GM21447 (cell line): ENCODE data around the gene NPLOC4.
"Not testable (repeated sequence)": the region's sequence is repeated elsewhere in the genome, so short reads cannot be mapped to it uniquely, and the experiment has no call there.

Source experiments
- ATAC-seq: cut with Tn5 transposase; IDR thresholded peaks from one replicate; pipeline ENCODE4 v1.9.1; 2021; ENCODE audit not compliant: unreplicated experiment

Gene NPLOC4

DNA sequence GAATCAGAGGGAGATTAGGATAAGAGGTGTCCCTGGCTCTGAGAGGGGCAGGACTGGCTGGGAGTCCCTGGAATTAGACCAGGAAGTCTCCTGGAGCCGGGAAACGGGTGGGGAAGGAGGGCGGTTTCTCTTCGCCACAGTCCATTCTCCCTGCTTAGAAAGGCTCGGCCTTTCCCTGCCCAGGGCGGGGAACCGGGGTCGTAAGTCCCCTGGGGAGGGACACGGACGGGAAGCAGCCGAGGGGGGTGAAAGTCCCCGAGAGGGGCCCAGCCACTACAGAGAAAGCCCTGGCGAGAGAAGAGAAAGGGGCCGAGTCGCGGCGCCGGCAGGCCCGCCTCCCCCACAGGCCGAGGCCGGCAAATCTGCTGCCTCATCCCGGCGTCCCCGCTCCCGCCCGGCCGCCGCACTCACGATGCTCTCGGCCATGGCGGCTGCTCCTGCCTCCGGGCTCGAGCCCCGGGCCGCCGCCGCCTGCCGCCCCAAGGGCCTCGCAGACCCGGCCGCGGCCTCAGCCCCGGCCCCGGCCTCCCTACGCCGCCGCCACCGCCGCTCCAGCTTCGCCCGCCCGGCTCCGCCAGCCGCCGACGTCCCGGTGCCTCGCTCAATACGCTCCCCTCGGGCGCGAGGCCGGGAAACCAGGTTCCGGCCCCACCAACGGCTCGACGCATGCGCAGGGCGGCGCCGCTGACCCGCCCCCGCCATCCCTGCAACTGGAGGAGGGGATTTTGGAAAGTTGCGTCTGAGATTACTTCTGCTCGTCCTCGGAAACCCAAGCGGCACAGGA, at the start of gene NPLOC4, which contains the start of gene TSPAN10:
TSS of gene NPLOC4 (minus strand) at position 608 of the 784 bp plus-strand sequence. CDS start at position 426, 182 bp downstream.
TSS of gene TSPAN10 (plus strand) at position 692 of the 784 bp plus-strand sequence. CDS start 5,217 bp downstream, outside the sequence.
- ATAC-seq: no peak

DNA sequence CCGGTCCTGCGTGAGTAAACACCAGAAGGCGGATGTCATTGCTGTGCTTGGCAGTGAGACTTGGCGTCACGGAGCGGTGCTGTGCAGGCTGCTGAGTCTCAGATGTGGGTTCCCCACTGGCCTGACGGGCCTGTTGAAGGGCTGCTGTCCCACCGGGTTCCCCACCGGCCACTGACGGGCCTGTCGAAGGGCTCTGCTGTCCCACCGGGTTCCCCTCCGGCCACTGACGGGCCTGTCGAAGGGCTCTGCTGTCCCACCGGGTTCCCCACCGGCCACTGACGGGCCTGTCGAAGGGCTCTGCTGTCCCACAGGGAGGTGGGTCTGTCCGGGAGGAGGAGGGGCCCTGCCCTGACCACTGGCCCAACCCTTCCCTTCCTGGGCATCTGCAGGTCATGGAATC, 49.7 kb upstream of the NPLOC4 start:
- ATAC-seq: no peak

DNA sequence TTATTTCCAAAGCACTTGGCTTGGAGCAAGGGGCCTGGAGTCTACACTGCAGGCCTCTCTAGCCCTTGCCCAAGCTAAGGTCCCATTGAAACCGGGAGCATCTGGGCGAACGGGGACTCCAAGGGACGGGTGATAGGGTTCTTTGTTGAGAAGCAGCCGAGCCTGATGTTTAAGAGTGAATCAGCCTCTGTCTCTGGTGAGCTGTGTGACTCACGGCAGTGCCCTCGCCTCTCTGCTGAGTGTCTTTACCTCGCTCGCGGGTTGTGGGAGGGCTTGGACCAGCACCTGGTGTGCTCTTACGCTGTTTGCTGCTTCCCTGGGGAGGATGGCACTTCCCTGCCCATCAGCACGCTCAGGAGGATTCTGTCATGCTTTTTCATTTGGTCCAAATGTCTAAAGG, 48.2 kb upstream of the NPLOC4 start:
- no peak for ATAC-seq

DNA sequence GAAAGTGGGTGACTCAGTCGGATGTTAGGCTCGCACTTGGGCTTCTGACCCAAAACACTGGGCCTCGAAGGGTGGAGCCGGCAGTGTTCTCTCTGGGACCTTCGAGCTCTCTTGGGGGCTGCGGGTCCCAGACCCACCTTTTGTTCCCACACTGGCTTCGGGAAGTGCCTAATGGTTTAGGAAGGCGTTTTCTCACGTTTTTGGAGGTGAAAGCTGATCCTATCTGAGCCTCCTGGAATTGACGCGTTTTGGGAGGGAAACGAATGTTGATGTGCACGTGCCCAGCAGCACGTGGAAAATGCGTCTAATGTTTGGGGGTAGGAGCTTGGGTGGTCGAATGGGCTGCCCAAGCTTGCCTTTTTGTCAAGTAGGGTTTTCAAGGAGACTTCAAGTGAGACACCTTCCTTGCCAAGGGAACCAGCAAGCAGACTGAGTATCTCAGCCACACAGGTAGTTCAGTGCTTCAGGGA, 47.6 kb upstream of the NPLOC4 start:
- no peak for ATAC-seq

DNA sequence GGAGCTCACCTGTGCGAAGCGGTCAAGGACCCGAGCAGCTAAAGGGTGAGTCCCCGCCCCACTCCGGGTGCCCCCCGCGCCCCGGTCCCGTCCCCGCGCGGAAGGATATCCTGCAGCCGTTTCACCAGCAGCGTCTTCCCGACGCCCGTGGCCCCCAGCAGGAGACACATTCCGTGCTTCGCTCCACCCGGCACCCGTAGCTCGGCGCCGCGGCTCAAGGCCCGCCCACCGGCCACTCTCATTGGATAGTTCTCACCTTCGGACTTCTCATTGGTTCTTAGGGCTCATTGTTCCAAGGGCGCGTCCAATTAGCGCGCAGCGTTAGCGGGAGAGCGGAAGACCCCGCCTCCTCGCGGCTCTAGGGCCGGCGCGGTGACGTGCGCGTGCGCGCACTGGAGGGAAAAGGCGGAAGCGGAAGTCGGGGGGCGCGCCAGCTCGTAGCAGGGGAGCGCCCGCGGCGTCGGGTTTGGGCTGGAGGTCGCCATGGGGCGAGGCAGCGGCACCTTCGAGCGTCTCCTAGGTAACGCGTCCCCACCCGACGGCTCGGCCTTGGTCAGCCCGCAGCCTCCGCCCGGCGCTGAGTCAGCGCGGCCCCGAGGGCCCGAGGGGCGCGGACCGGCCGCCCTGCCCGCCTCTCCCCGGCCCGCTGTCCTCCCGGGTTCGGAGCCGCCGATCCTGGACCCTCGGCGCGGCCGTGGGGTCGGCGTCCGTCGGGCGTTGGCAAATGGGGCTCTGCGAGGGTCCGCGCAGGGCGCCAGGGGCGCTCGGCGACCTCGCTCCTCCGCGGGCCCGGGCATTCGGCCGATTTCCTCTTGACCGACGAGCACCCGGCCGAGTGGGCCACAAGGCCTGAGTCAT, 46.9 kb upstream of the NPLOC4 start, which contains the start of the genes ARL16 and HGS:
TSS of gene ARL16 (minus strand) at position 214 of the 858 bp plus-strand sequence. CDS start at position 170, 44 bp downstream.
TSS of gene HGS (plus strand) at position 428 of the 858 bp plus-strand sequence. CDS start at position 484, 56 bp downstream.
- ATAC-seq: peak; percentile 93

DNA sequence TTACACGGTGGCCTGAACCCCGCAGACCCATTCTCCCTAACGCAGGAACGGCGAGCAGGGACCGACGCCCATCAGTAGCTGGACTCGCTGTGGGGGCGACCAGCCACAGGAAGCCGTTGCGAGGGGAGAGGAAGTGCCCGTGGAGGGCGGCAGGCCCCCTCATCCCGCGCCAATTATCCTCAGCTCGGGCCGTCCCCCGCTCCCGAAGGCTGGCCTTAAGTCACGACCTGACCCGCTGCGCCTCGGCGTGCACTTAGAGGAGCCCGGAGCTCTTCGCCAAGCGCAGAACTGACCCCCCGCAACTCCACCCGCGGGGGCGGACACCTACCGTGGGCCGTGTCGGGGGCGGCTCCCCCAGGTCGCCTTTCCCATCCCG, 46.3 kb upstream of the NPLOC4 start:
- ATAC-seq: no peak

DNA sequence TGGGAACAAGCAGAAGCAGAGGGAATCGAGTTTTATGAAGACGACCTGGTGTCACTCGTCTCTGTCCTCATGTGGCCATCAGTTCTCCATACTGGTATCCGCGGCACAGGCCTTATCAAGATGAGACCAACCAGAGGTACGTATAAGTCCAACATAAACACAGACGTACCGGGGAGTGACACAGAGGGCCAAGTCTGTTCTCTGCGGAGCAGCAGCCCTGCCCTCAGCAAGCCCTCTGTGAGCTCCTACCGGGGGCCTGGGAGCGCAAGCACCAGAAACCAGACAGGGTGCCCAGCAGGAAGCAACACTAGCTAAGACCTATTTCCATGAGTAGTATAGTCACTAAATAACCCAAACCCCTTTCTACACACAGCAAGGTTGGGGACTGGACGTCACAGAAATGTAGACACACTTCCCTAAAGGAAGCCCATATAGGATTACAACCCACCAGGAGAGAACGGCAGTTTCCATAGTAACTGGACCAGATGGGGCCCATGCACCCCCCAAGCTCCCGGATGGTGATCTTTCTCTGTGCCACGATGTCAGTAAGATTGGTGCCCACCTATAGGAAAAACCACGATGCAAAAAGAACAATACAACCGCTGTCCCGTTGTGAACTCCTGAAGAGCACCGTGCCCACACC, 45.8 kb upstream of the NPLOC4 start:
- no peak for ATAC-seq

DNA sequence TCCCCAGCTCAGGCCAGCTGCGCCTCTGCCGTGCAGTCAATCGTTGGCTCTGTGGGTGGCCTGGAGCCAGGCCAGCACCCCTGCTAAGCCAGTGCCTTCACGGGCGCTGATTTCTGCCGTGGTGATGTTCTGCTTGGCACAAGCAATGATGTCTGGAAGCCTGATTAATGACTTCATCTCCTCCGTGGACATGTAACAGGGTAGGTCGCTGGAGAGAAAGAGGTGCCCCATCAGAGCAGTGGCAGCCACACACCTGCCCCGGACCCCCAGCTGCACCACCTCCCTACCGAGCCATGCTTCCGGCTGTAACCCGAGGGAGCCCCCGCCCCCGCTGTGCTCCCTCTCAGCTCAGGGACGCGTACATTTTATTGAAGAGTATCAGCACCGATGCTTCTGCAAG, 44.8 kb upstream of the NPLOC4 start:
- ATAC-seq: no peak

DNA sequence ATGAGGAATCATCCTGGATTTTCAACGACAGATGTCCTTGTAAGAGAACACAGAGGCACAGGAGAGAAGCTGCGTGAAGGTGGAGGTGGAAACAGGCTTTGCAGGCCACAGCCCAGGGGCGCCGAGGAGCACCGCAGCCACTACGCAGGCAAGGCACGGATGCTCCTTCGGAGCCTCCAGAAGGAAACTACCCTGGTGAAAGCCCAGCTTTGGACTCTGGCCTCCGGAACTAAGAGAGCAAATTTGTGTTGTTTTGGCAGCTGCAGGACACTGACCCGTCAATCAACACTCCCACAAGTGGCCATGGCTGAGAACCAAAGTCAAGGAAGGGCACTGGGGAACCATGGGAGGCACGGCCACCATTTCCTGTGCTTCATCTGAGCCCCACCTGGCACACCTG, 43.2 kb upstream of the NPLOC4 start:
- ATAC-seq: no peak

DNA sequence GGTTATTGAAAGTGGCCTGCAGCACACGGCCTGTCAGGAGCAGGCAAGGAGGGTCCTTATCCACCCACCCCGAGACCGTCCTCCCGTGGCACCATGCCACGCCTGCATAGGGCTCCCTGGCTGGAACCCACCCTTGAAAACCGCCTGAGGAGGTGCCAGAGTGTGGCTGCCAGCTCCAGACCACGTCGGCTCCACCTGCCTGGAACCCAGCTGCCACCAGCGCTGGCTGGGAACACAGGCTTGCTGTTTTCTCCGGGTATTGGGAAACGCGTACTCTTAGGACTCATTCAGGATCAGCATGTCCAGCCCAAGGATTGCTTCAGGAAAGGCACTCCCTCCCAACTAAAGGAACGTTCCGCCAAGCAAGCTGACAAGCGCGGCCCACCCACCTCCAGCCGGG, 40.0 kb upstream of the NPLOC4 start:
- no peak for ATAC-seq

DNA sequence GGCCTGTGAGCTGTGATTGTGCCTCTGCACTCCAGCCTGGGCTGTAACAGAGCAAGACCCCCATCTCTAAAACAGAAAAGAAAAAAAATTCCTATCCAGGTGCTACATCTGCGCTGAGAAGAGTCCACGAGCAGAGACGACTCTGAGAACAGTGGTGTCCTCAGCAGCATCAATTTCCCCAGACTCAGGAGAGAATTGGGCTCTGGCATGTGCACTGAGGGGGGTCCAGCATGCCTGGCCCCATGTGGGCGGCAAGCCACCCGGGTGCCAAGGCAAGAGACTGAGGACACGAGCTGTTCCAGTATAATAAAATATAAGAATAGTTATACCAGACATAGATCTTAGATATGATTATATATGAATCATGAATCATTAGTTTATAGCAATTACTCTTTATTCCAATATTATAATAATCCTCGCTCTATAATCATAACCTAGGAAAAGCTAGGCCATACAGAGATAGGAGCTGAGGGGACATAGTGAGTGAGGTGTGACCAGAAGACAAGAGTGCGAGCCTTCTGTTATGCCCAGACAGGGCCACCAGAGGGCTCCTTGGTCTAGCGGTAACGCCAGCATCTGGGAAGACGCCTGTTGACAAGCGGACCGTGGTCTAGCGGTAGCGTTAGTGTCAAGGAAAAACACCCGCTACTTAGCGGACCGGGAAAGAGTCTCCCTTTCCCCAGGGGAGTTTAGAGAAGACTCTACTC, 38.8 kb upstream of the NPLOC4 start:
- ATAC-seq: not testable (repeated sequence)

DNA sequence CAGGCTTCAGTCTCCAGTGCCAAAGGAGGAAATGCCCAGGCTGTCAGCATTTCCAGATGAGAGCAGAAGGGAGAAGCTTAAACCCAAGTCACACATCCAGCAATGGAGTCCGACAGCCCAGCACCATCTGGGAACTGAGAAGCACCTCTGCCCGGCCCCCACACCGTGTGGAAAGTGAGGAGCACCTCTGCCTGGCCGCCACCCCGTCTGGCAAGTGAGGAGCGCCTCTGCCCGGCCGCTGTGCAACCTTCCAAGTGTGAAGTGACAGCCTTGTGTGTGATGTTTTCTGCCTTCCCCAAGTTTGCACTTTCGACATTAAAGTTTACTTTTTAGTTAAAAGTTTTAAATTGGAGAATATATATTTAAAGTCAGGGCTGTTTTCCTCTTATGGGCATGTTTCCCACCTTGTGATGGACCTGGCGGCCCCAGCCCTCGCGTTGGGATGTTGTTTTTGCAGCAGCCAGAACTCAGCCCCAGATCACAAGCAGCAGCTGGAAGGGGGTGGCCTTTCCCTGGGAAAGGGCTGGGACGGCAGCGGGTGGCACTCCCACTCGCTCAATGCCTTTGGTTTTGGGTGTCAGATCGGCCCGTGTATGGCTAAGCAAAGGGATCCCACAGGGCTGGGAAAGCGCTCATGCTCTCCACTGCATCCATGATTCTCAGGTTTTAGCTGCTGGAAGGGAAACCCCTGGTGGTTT, 36.8 kb upstream of the NPLOC4 start:
- ATAC-seq: no peak

DNA sequence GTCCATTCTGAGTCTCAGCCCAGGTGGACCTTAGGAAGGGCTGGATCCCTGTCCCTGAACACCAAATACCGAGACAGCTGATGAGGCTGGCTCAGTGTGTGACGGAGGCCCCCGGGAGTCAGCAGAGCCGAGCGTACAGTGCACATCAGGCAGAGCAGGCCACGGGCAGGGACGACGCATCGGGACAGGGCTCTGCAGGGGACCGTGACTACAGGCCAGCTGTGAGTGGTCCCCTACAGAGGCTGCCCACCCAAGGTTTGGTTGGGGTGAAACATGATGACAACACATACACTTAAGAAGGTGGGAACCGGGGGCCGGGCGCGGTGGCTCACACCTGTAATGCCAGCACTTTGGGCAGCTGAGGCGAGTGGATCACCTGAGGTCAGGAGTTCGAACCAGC, 36.0 kb upstream of the NPLOC4 start:
- no peak for ATAC-seq

DNA sequence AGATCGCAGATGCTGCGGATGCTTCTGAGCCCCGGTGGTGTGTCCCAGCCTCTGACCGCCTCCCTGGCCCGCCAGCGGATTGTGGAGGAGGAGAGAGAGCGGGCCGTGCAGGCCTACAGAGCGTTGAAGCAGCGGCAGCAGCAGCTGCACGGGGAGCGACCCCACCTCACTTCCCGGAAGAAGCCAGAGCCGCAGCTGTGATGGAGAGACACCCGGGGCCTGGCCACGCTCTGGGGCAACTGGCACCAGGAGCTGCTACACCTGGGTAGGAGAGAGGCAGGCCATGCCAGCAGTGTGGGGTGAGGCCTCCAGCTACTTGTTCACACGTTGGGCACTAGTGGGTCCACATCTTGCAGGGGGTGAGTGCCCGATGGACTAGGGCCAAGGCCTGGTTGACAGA, 35.6 kb upstream of the NPLOC4 start:
- no peak for ATAC-seq

DNA sequence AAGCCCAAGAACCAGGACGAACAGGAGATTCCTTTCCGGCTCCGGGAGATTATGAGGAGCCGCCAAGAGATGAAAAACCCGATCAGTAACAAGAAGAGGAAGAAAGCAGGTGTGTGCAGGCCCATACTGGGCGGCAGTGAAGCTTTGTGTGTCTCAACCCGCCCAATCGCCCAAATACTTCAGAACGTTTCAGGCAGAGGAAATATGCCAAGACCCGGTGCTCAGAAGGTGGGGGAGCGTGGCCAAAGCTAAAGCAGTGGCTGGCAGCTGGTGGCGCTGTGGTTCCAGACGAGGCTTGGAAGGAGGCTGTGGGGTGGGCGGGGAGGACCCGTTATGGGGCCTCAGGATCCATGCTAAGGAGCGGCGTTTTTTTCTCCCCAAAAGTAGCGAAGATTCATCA, 30.8 kb upstream of the NPLOC4 start:
- ATAC-seq: no peak

DNA sequence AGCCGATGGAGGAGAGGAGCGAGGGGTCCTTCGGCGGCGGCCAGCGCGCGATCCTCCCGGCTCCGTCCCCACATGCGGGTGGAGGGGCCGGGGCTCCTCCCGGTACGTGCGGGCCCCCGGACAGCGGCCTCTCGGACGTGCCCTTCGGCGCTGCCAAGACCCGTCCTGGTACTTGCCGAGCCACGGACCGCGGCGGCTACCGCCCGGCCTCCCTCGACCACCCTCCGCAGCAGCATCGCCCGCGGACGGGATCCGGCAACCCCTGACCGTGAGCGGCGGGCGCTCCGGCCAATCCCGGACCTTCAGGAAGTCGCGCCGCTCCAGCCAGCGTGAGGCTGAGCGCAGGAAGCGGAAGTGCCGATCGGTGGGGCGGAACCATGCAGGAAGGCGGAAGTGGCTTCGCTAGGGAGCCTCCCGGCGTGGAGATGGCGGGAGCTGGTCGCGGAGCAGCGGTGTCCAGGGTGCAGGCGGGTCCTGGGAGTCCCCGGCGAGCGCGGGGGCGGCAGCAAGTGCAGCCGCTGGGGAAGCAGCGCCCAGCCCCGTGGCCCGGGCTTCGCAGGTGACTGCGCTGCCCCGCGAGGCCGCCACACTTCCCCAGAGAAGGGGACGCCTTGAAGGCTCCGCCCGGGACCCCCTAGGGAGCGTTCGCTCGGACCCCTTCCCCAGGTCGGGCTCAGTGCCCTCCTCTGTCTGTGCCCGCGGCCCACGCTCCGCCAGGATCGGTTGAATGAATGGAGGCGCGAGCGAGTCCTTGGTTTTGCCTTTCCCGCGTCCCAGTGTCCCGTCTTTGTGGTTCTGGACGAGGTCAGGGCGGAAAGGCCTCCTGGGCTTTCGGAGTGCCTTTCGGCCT, 29.7 kb upstream of the NPLOC4 start, which contains the start of the genes CCDC137 and OXLD1:
TSS of gene CCDC137 (plus strand) at position 396 of the 850 bp plus-strand sequence. CDS start at position 426, 30 bp downstream.
TSS of gene OXLD1 (minus strand) at position 264 of the 850 bp plus-strand sequence. CDS start at position 236, 28 bp downstream.
- peak; percentile 88 for ATAC-seq

DNA sequence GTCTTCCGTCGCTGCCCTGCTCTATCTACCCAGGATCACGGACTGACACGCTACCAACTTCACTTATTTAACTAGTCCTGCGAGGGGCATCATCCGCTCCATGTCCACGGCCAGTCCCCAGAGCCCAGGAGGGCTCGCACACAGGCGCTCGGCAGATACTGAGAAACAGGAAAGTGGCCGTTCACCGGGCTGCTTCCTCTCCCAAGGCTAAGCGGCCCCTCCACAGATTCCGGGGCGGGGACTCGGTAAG, 29.1 kb upstream of the NPLOC4 start:
- ATAC-seq: peak; percentile 22

DNA sequence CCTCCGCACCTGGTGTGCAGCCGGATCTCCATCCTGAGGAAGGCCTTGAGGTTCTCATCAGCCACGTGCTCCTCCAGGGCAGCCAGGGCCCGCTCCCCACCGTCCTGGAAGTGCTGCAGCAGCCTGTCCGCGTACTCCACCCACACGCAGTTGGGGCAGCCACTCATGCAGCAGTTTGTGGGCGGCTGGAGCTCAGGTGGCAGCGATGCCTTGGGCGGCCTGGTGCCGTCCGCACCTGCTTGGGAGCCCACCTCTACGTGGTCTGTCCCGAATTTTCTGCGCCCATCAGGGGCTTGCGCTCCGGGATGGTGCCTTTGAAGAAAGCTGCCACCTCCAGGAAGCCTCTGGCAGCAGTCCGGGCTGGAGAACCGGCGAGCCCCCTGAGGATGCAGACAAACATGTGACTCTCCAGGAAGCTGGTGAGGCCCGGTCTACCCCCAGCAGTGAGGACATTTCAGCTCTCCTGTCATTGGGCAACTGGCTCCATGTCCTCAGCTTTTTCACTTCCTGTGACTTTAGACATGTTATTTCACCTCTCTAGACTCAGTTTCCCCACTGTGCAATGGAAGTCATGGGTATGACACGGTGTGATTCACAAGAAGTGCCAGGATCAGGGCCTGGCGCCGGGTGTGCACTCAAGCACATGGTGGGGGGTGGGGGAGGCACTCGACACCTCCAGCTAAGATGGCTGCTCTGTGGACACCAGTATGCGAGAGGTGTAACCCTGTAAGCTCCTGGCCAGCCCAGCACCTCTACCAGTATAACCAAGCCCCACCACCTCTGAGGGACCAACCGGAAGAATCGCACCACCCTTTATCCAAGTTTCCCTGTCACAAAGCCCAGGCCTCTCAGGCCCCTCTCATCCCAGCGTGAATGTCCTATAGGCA, 28.5 kb upstream of the NPLOC4 start:
- ATAC-seq: peak; percentile 10
